DOHH2 (cell line): ENCODE data around the gene PDILT.
A peak's percentile ranks its signal among the peaks of the same experiment; 100 is the strongest.

Experiments used
- H3F3A ChIP-seq: fragments of 200-600 bp; sonication (generic), shearing (Covaris generic); 2 replicates; pipeline ENCODE4 v1.6.0; 2016; ENCODE audit warnings: antibody characterized with exemption, mild to moderate bottlenecking; ENCODE audit not compliant: control insufficient read depth, insufficient read depth
- H3K27ac ChIP-seq: fragments of 200-600 bp; sonication (generic); 2 replicates; pipeline ENCODE4 v1.5.1; 2014; ENCODE audit warnings: low read depth, mild to moderate bottlenecking, low read length, moderate library complexity
- H3K27me3 ChIP-seq: fragments of 200-600 bp; sonication (generic); 2 replicates; pipeline ENCODE4 v1.6.1; 2014; ENCODE audit warnings: mild to moderate bottlenecking, low read length, mixed read lengths; ENCODE audit not compliant: control insufficient read depth
- H3K36me3 ChIP-seq: fragments of 200-600 bp; sonication (generic); 2 replicates; pipeline ENCODE4 v1.6.1; 2014; ENCODE audit warnings: mild to moderate bottlenecking, low read length, moderate library complexity, mixed read lengths; ENCODE audit not compliant: control insufficient read depth
- H3K4me1 ChIP-seq: fragments of 200-600 bp; sonication (generic); 2 replicates; pipeline ENCODE4 v1.6.1; 2014; ENCODE audit warnings: mild to moderate bottlenecking, low read length, mixed read lengths; ENCODE audit not compliant: control insufficient read depth
- H3K4me2 ChIP-seq: fragments of 200-600 bp; sonication (generic); 2 replicates; pipeline ENCODE4 v1.6.0; 2014; ENCODE audit warnings: mild to moderate bottlenecking, low read length, moderate library complexity
- H3K4me3 ChIP-seq: fragments of 200-600 bp; sonication (generic); 2 replicates; pipeline ENCODE4 v1.5.1; 2014; ENCODE audit warnings: mild to moderate bottlenecking, low read length, mixed read lengths
- H3K79me2 ChIP-seq: fragments of 200-600 bp; sonication (generic); 2 replicates; pipeline ENCODE4 v1.6.1; 2014; ENCODE audit warnings: mild to moderate bottlenecking, low read length, mixed read lengths; ENCODE audit not compliant: control insufficient read depth
- H3K9me2 ChIP-seq: fragments of 200-600 bp; sonication (generic); replicated peaks from 2 replicates; pipeline ENCODE4 v1.6.1; 2014; ENCODE audit warnings: mild to moderate bottlenecking, low read length, mixed read lengths; ENCODE audit not compliant: control insufficient read depth
- H3K9me3 ChIP-seq: fragments of 200-600 bp; sonication (generic); 2 replicates; pipeline ENCODE4 v1.6.1; 2014; ENCODE audit warnings: antibody characterized with exemption, low read length, mixed read lengths; ENCODE audit not compliant: control insufficient read depth, insufficient read depth
- H4K20me1 ChIP-seq: fragments of 200-600 bp; sonication (generic); 2 replicates; pipeline ENCODE4 v1.6.0; 2014; ENCODE audit warnings: low read depth, mild to moderate bottlenecking, antibody characterized with exemption, low read length, moderate library complexity; ENCODE audit not compliant: control insufficient read depth, insufficient read depth
- CTCF ChIP-seq: fragments of 200-600 bp; sonication (generic); IDR thresholded peaks from one replicate; pipeline ENCODE4 v1.5.1; 2014; ENCODE audit warnings: antibody characterized with exemption, mild to moderate bottlenecking, low read depth, low read length; ENCODE audit not compliant: poor library complexity, severe bottlenecking
- EZH2phosphoT487 ChIP-seq: fragments of 200-600 bp; sonication (generic); IDR thresholded peaks from 2 replicates; pipeline ENCODE4 v1.6.1; 2017; ENCODE audit warnings: borderline replicate concordance, mild to moderate bottlenecking, antibody characterized with exemption, low read length, moderate library complexity, mixed read lengths

The PDILT gene

GRCh38 chr16:20409398-20410120 lies 5.0 kb upstream of the PDILT start, which contains the start of gene ACSM5:
ACSM5 (plus strand) TSS chr16:20409534; CDS start chr16:20411485, 1,951 bp downstream.
- H3K36me3 ChIP-seq: no peaks in the 10 kb centered on the region
- peaks cover 9% of the 10 kb centered on the region for H3K4me1 ChIP-seq
- H3F3A ChIP-seq: no peaks in the 10 kb centered on the region
- no peaks in the 10 kb centered on the region for H3K79me2 ChIP-seq
- no peaks in the 10 kb centered on the region for H3K9me3 ChIP-seq
- H3K4me2 ChIP-seq: peak within 1 kb of the TSS; percentile 21; the same call in 1 of the 2 replicates
- H3K9me2 ChIP-seq: no peaks in the 10 kb centered on the region
- H3K27ac ChIP-seq: no peak within 1 kb of the TSS
- TF ChIP-seq CTCF (no peak), EZH2phosphoT487 (no peak)
- no peaks in the 10 kb centered on the region for H4K20me1 ChIP-seq
- 0 out of 2 replicates have a peak, but pooled peaks cover 3% of the 10 kb centered on the region for H3K27me3 ChIP-seq
- no peak within 1 kb of the TSS for H3K4me3 ChIP-seq

GRCh38 chr16:20402651-20403050 lies 1.9 kb downstream of the PDILT start:
- no peaks in the 10 kb centered on the region for H3K36me3 ChIP-seq
- H3K4me3 ChIP-seq: no peak overlapping the region
- H3K9me2 ChIP-seq: no peaks in the 10 kb centered on the region
- no peak overlapping the region for H3K27ac ChIP-seq
- TF ChIP-seq EZH2phosphoT487: no peak
- no peak for TF ChIP-seq CTCF
- H3K27me3 ChIP-seq: no peaks in the 10 kb centered on the region
- no peaks in the 10 kb centered on the region for H3K9me3 ChIP-seq
- no peak overlapping the region for H3K4me2 ChIP-seq
- no peaks in the 10 kb centered on the region for H3F3A ChIP-seq
- H4K20me1 ChIP-seq: no peaks in the 10 kb centered on the region
- H3K79me2 ChIP-seq: no peaks in the 10 kb centered on the region
- no peaks in the 10 kb centered on the region for H3K4me1 ChIP-seq

GRCh38 chr16:20401475-20402016 lies 3.0 kb downstream of the PDILT start:
- no peaks in the 10 kb centered on the region for H3K9me3 ChIP-seq
- no peaks in the 10 kb centered on the region for H3K27me3 ChIP-seq
- no peaks in the 10 kb centered on the region for H3K4me1 ChIP-seq
- no peaks in the 10 kb centered on the region for H3K79me2 ChIP-seq
- H3K36me3 ChIP-seq: no peaks in the 10 kb centered on the region
- H3K4me3 ChIP-seq: no peak overlapping the region
- H3K9me2 ChIP-seq: no peaks in the 10 kb centered on the region
- no peaks in the 10 kb centered on the region for H3F3A ChIP-seq
- no peaks in the 10 kb centered on the region for H4K20me1 ChIP-seq
- no peak overlapping the region for H3K27ac ChIP-seq
- no peak overlapping the region for H3K4me2 ChIP-seq
- TF ChIP-seq CTCF: no peak
- no peak for TF ChIP-seq EZH2phosphoT487
